Keratinocyte (primary cell): ENCODE measurements around the gene CPAMD8. TPM values are rescaled to one million over a fixed set of nuclear protein-coding genes. Genes with fewer than 3 reads are reported as not detected.

Experiments
- DNase-seq: peaks from one replicate; pipeline ENCODE4 v3.0.0-alpha.2; 2011; ENCODE audit warnings: low read depth, missing footprints, low spot score
- FAIRE-seq: peaks from 2 replicates; lab custom pipeline; 2011; peaks lifted over from hg19 to GRCh38; lab: Jason Lieb, UNC
- H2AFZ ChIP-seq: 2 replicates; pipeline ENCODE4 v1.6.0; 2012; ENCODE audit warnings: low read length, control low read depth, inconsistent platforms; ENCODE audit not compliant: control insufficient read depth
- H3K27ac ChIP-seq: 2 replicates; pipeline ENCODE4 v1.5.1; 2011; ENCODE audit warnings: low read length; ENCODE audit not compliant: control insufficient read depth, insufficient read depth
- H3K27me3 ChIP-seq: 3 replicates; pipeline ENCODE4 v1.6.0; 2011; ENCODE audit warnings: low read length; ENCODE audit not compliant: control insufficient read depth, insufficient read depth; ENCODE audit errors: extremely low read depth
- H3K36me3 ChIP-seq, 2 experiments: 2 replicates in 1 of 2; 3 replicates in 1 of 2; pipeline ENCODE4 v1.5.1; 2011; ENCODE audit warnings: low read length in 2 of 2, mild to moderate bottlenecking in 1 of 2; ENCODE audit not compliant: control insufficient read depth in 2 of 2, insufficient read depth in 2 of 2; ENCODE audit errors: extremely low read depth in 1 of 2
- H3K4me1 ChIP-seq: 3 replicates; pipeline ENCODE4 v1.5.1; 2011; ENCODE audit warnings: low read length; ENCODE audit not compliant: control insufficient read depth, insufficient read depth; ENCODE audit errors: extremely low read depth
- H3K4me2 ChIP-seq: 3 replicates; pipeline ENCODE4 v1.6.0; 2011; ENCODE audit warnings: low read depth, low read length; ENCODE audit not compliant: control insufficient read depth, insufficient read depth; ENCODE audit errors: extremely low read depth
- H3K4me3 ChIP-seq, 3 experiments: fragments of 200-600 bp in 1 of 3; sonication (generic) in 1 of 3; 2 replicates in 2 of 3; 3 replicates in 1 of 3; pipeline ENCODE4 v1.5.1; 2011 to 2016; ENCODE audit warnings: low read length in 3 of 3, mild to moderate bottlenecking in 3 of 3, control low read depth in 2 of 3, inconsistent platforms in 1 of 3, low read depth in 1 of 3, mixed read lengths in 1 of 3, mixed run types in 1 of 3, moderate library complexity in 1 of 3; ENCODE audit not compliant: control insufficient read depth in 2 of 3, insufficient read depth in 2 of 3; ENCODE audit errors: extremely low read depth in 1 of 3
- H3K79me2 ChIP-seq: 2 replicates; pipeline ENCODE4 v1.6.0; 2012; ENCODE audit warnings: low read length; ENCODE audit not compliant: control insufficient read depth, insufficient read depth
- H3K9ac ChIP-seq: 3 replicates; pipeline ENCODE4 v1.6.0; 2011; ENCODE audit warnings: low read length; ENCODE audit not compliant: control insufficient read depth, insufficient read depth; ENCODE audit errors: extremely low read depth
- H3K9me1 ChIP-seq: 3 replicates; pipeline ENCODE4 v1.6.0; 2011; ENCODE audit warnings: low read length; ENCODE audit not compliant: control insufficient read depth, insufficient read depth; ENCODE audit errors: extremely low read depth
- H3K9me3 ChIP-seq: 2 replicates; pipeline ENCODE4 v1.5.1; 2012; ENCODE audit warnings: low read depth, low read length; ENCODE audit not compliant: control insufficient read depth
- H4K20me1 ChIP-seq: 3 replicates; pipeline ENCODE4 v1.6.0; 2011; ENCODE audit warnings: low read length; ENCODE audit not compliant: control insufficient read depth, insufficient read depth; ENCODE audit errors: extremely low read depth
- EZH2 ChIP-seq: IDR thresholded peaks from one replicate; pipeline ENCODE4 v1.6.1; 2012; ENCODE audit warnings: inconsistent platforms, mild to moderate bottlenecking, low read length, moderate library complexity
- dilution Hi-C: fragments of 300-500 bp; cut with MboI; formaldehyde crosslinking; loops from one replicate; pipeline ENCODE4 v1.7.0; 2020; ENCODE audit warnings: low sequenced_read_pairs; ENCODE audit not compliant: extremely low pct_ligation_motif_present
- polyA plus RNA-seq, 5 experiments: library from polyadenylated mRNA; depleted of rRNA in 3 of 5; stranded (reverse) in 3 of 5; stranded (forward) in 1 of 5; unstranded in 1 of 5; fragments of >200 nt; gene quantifications; 1 replicate in 1 of 5; 2 replicates in 3 of 5; 3 replicates in 1 of 5; pipeline versions ENCODE4 v1.2.1 to v1.2.3, GENCODE V29; 2011 to 2012; ENCODE audit warnings: missing spikeins in 2 of 5, low read depth in 1 of 5, low replicate concordance in 1 of 5
- TF ChIP-seq, protein P1 (sequence below), 3 experiments: IDR thresholded peaks in 1 of 3; conservative IDR thresholded peaks in 1 of 3; optimal IDR thresholded peaks in 1 of 3; 2 replicates in 2 of 3; 3 replicates in 1 of 3; pipeline versions ENCODE3 to v1.5.1; 2011; ENCODE audit warnings: low read length in 3 of 3, mild to moderate bottlenecking in 3 of 3, moderate library complexity in 2 of 3, control low read depth in 1 of 3, inconsistent platforms in 1 of 3; ENCODE audit not compliant: insufficient read depth in 2 of 3; ENCODE audit errors: extremely low read depth in 1 of 3

CPAMD8 gene
- polyA plus RNA-seq, 1 donor (not counting 4 experiments of a cell fraction or from before 2014, with no cell fraction given): 0.38 TPM

DNA sequence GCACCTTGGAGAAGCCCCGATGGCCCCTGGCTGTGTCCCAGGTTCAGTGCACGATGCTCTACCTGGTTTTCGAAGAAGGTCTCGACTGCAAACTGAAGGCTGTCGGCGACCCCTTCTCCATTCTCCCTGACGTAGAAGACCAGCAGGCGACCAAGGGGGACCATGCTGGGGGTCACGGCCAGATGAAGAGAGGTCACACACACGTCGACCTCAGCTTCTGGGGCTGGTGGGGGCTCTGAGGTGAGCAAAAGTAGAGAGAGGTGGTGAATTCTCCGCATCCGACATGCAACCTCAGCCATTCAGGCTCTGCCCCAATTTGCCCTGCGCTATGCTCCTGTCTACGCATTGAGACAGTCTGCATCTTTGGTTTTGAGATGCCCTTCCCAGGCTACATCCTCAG lies 49.3 kb downstream of the CPAMD8 start:
- no peak overlapping the region for H3K9ac ChIP-seq
- no peak for DNase-seq
- no peak overlapping the region for H2AFZ ChIP-seq
- H3K9me1 ChIP-seq: no peaks in the 10 kb centered on the region
- no peaks in the 10 kb centered on the region for H3K4me1 ChIP-seq
- H3K9me3 ChIP-seq: no peaks in the 10 kb centered on the region
- H3K4me3 ChIP-seq: no peak overlapping the region
- no peaks in the 10 kb centered on the region for H4K20me1 ChIP-seq
- dilution Hi-C loops: no loop called here
- H3K36me3 ChIP-seq: no peaks in the 10 kb centered on the region
- no peak for FAIRE-seq
- no peaks in the 10 kb centered on the region for H3K79me2 ChIP-seq
- H3K27ac ChIP-seq: no peak overlapping the region
- TF ChIP-seq, protein P1, sequence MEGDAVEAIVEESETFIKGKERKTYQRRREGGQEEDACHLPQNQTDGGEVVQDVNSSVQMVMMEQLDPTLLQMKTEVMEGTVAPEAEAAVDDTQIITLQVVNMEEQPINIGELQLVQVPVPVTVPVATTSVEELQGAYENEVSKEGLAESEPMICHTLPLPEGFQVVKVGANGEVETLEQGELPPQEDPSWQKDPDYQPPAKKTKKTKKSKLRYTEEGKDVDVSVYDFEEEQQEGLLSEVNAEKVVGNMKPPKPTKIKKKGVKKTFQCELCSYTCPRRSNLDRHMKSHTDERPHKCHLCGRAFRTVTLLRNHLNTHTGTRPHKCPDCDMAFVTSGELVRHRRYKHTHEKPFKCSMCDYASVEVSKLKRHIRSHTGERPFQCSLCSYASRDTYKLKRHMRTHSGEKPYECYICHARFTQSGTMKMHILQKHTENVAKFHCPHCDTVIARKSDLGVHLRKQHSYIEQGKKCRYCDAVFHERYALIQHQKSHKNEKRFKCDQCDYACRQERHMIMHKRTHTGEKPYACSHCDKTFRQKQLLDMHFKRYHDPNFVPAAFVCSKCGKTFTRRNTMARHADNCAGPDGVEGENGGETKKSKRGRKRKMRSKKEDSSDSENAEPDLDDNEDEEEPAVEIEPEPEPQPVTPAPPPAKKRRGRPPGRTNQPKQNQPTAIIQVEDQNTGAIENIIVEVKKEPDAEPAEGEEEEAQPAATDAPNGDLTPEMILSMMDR (optimal IDR thresholded peaks at IDR 0.05 in 1 of 3, IDR thresholded peaks at IDR 0.05 in 1 of 3, conservative IDR thresholded peaks at IDR 0.05 in 1 of 3; ENCODE audit: extremely low read depth in 1 of 3, insufficient read depth in 2 of 3, low read length in 3 of 3): no peak
- TF ChIP-seq EZH2: no peak
- no peaks in the 10 kb centered on the region for H3K27me3 ChIP-seq
- no peak overlapping the region for H3K4me2 ChIP-seq

DNA sequence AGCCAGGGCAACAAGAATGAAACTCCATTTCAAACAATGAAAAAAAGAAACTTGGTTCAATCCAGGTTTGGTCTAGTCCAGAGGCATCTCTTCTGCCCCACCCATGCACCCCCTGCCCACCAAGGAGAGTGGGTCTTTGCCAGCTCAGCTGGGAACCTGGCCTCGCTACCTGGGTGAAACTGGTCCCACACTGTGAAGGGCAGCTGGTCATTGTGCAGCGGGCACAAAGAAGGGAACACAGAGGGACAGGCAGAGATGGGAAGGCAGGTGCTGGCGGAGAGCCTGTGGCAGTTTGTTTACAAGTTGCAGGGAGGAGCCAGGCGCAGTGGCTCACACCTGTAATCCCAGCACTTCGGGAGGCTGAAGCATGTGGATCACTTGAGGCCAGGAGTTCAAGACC lies 50.2 kb downstream of the CPAMD8 start:
- no peaks in the 10 kb centered on the region for H3K9me1 ChIP-seq
- DNase-seq (no peak), FAIRE-seq (no peak)
- no peak overlapping the region for H3K27ac ChIP-seq
- H3K79me2 ChIP-seq: no peaks in the 10 kb centered on the region
- H3K27me3 ChIP-seq: no peaks in the 10 kb centered on the region
- H2AFZ ChIP-seq: no peak overlapping the region
- H3K4me1 ChIP-seq: no peaks in the 10 kb centered on the region
- dilution Hi-C loops: no loop called here
- TF ChIP-seq, protein P1 (optimal IDR thresholded peaks at IDR 0.05 in 1 of 3, IDR thresholded peaks at IDR 0.05 in 1 of 3, conservative IDR thresholded peaks at IDR 0.05 in 1 of 3; ENCODE audit: extremely low read depth in 1 of 3, insufficient read depth in 2 of 3, low read length in 3 of 3): no peak
- TF ChIP-seq EZH2: no peak
- no peaks in the 10 kb centered on the region for H3K36me3 ChIP-seq
- no peak overlapping the region for H3K9ac ChIP-seq
- no peak overlapping the region for H3K4me3 ChIP-seq
- no peaks in the 10 kb centered on the region for H4K20me1 ChIP-seq
- no peaks in the 10 kb centered on the region for H3K9me3 ChIP-seq
- no peak overlapping the region for H3K4me2 ChIP-seq
